ENCODE measurements around the gene PTDSS2.

The PTDSS2 gene

DNA sequence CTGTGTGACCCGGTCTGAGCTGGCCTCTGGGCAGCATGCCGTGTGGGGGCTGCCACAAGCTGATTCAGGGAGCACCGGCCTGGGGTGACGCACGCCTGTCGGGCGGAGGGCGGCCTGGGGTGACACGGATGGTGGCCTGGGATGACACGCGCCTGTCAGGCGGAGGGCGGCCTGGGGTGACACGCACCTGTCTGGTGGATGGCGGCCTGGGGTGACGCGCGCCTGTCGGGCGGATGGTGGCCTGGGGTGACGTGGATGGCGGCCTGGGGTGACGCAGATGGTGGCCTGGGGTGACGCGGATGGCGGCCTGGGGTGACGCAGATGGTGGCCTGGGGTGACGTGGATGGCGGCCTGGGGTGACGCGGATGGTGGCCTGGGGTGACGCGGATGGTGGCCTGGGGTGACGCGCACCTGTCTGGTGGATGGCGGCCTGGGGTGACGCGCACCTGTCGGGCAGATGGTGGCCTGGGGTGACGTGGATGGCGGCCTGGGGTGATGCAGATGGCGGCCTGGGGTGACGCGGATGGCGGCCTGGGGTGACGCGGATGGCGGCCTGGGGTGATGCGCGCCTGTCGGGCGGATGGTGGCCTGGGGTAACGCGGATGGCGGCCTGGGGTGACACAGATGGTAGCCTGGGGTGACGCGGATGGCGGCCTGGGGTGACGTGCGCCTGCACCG lies 21.5 kb downstream of the PTDSS2 start:
- no peak for DNase-seq

DNA sequence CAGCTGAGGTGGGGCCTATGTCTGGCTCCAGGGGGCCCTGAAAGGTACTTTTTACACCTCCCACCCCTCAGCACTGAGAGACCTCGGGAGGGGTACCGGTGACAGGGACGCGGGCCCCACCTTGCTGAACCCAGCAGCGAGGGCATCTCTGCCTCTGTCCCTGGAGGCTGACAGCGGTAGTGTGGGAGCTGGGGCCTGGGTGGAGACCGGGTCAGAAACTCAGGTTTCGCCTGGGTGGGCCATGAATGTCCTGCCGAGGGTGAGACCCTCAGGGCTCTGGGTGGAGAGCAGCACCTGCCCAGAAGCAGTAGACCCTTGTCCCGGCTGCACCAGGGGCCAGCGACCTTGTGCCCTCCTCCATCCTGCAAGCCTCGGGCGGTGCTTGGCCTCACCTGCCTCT lies 22.2 kb downstream of the PTDSS2 start:
- no peak for DNase-seq

DNA sequence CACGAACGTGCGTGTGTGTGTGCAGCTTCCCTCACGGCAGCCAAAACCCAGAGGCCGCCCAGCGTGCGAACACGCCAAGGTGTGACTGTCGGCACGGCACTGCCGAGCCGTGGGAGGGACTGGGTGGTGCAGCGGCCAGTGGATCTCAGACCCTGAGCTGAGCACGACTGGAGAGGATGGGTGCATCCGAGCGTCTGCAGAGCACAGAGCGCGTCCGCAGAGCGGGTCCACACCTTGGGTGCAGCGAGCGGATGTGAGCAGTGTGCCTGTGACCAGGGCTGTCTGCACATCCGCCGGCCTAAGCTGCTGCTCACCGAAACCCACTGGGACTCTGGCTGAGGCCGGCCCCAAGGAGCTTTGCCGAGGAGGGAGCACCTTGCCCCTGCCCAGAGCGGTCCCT lies 22.7 kb downstream of the PTDSS2 start:
- no peak for DNase-seq

DNA sequence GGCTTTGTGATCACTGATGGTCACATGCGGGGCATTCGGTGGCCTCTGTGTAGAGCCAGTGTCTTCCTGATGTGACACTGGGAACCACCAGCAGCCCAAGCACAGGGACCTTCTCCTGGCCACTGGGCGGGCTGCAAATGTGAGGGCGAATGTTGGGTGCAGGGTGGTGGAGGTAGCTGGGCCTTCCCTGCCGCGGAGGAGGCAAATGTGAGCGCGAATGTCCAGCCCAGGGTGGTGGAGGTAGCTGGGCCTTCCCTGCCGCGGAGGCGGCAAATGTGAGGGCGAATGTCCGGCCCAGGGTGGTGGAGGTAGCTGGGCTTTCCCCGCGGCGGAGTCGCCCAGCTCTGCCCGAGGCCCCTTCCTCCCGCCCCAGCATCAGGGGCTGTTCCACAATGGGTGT lies 23.3 kb downstream of the PTDSS2 start:
- DNase-seq: no peak

DNA sequence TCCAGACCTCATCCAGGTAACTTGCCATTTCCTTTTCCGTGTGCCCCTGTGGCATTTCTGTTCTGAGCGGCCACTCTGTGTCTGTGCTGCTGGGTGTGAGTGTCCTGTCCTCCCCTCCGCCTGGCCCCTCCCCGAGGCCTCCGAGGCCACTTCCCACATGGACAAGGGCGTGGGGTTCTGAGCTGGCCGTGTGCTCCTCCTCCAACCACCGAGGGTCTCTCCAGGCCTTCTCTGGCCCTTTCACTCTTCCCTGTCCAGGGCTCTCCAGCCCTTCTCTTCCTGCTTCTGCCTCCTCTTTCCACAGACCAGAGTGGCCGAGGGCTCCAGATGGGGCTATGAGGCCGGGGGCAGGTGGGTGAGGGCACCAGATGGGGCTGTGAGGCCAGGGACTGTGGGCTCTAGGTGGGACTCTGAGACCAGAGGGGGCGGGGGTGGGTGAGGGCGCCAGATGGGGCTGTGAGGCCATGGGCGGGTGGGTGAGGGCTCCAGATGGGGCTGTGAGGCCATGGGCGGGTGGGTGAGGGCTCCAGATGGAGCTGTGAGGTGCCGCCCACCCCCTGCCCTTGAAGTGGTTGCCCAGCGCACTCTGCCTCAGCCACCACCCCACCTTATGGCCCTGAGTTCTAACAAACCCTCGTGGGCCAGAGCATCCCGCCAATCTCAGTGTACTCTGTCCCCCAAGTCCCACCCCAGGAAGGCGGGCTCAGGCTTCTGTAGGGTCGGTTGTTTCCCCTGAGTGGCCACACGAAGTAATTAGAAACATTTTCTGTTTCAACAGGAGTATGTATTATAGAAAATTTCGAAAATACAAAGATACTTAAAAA lies 24.1 kb downstream of the PTDSS2 start:
- DNase-seq: no peak

DNA sequence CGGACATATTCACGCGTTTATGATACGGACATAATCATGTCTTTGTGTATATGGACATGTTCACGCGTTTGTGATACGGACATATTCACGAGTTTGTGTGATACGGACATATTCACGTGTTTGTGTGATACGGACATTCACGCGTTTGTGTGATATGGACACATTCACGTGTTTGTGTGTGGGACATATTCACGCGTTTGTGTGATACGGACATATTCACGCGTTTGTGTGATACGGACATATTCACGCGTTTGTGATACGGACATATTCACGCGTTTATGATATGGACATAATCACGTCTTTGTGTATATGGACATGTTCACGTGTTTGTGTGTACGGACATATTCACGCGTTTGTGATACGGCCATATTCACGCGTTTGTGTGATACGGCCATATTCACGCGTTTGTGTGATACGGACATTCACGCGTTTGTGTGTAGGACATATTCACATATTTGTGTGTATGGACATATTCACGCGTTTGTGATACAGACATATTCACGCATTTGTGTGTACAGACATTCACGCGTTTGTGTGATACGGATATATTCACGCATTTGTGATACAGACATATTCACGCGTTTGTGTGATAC lies 24.9 kb downstream of the PTDSS2 start:
- no peak for DNase-seq

DNA sequence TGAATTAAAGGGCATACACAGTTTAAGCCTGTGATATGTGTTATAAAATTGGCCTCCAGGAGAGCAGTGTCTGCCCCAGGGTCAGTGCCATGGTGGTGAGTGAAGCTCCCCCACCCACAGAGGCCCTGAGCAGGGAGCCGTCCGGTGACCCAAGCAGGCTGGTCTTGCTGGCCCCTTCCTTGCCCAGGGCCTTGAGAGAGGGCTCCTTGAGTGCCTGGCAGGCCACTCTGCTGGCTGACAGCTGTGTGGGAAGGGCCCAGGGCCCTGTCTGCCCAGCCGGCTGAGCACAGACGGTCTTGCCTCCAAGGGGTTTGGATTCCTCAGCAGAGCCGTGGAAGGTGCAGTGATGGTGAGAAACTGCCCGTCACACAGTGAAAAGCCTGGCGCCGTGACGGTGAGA lies 25.9 kb downstream of the PTDSS2 start:
- no peak for DNase-seq

DNA sequence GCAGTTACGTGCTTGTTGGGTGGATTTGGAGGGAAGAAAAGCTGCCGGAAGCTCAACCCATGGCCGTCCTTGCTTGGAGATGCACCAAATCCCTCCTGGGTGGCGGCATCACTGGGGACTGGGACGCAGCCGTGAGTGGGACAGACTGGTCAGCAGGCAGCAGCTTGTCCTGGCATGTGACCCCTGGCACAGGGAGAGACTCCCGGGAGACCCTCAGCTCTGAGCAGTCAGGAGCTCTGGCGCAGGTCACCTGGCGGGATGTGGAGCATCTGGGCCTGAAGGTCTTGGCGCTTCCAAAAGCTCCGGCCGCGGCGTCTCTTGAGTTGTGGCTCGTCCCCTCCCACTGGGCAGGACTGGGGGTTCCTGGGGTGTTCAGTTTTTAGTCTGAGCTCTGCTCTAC lies 26.3 kb downstream of the PTDSS2 start:
- DNase-seq: no peak

DNA sequence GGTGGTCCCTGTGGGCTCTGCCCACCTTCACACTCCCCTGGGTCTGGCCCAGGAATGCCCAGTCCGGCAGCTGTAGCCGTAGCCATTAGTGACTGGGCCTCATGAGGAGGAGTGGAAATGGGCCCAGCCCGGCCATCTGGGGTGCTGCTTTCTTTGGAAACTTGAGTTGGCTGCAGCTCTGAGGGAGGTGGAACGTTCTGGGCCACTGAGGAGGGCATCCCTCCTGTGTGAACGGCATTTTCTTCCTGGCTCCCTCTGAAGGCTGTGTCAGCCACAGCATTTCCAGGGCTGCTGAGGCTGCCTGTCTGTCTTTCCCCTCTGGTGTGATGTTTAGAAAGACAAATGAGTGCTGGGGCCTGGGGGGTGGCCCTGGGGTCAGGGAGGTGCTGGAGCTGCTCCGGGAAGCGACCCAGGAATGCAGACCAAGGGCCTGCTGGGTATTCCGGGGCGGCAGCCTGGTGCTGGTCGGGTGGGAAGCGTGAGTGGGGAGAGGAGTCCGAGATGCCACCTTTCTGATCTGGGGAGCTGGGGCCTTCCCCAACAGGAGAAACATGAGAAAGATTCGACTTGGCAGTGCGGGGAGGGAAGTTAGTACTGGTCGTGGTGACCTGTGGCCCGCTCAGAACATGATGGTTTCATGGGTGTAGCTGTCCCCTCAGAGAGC lies 27.1 kb downstream of the PTDSS2 start:
- DNase-seq: no peak

DNA sequence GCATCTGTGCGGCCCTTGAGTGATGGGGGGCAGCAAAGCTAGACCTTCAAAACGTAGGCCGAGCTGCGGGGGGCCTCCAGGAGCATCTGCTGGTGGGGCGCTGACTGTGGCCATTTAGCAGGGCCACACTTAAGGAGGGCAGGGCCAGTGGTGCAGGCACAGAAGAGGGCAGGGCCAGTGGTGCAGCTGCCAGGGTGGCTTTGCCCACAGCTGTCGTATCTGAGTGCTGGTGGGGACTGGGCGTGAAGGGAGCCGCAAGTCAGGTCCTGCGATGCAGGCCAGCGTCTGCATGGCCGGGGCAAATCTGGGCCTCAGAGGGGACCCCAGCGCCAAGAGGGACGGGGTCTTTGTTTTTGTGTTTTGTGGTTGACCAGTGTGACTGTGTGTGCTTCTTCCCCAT lies 29.2 kb downstream of the PTDSS2 start:
- DNase-seq: no peak

DNA sequence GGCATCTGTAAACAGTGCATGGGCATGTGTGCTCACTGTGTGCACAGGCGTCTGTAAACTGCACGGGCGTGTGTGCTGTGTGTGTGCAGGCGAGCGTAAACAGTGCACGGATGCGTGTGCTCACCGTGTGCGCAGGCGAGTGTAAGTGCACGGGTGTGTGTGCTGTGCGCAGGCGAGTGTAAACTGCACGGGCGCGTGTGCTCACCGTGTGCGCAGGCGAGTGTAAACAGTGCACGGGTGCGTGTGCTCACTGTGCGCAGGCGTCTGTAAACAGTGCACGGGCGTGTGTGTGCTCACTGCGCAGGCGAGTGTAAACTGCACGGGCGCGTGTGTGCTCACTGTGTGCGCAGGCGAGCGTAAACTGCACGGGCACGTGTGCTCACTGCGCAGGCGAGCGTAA lies 34.5 kb downstream of the PTDSS2 start:
- no peak for DNase-seq

DNA sequence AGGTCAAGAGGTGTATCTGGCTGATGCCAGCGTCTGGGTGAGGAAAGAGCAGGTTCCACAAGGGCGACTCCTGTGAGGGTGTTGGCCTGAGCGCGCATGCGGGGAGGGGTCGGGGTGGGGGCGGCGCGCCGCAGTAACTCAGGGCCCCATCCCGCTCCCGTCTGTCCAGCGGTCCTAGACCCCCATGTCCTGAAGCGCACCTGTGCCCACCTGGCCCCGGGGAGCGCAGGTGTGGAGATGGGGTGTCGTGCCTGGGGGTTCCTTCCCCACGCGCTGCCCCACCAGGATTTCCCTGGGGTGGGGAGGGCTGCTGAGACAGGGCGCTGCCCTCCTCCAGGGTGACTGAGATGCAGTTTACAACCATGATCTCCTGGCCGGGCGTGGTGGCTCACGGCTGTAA lies 36.1 kb downstream of the PTDSS2 start:
- no peak for DNase-seq

DNA sequence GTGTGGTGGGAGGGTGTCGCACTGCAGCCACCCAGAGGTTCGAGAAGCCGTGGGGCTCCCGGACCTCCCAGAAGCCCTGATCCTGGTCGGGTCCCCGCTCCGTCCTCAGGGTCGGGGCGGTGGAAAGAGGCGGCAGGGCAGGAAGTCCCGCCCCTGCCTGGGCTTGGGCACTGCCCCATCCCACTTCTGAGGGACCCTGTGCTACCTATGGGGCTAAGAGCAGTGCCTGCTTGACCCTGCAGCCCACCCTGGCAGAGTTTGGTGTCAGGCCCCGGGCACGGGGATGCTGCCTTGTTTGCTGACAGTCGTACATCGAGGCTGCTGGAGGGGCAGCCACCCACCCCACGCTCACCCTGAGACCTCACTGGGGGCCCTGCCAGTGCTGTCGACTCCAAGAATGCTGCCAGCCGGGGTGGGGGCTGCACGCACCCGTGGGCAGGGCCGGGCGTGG lies 37.5 kb downstream of the PTDSS2 start:
- DNase-seq: no peak

DNA sequence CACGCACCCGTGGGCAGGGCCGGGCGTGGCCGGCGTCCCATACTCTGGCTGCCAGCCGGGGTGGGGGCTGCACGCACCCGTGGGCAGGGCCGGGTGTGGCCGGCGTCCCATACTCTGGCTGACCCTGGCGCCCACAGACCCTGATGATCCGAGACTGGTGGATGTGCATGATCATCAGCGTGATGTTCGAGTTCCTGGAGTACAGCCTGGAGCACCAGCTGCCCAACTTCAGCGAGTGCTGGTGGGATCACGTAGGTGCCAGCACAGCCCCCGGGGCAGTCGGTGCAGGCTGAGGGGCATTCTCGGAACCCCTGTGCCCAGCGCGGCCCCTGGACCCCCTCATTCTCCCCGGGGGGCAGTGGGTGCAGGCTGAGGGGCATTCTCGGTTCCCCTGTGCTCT lies 38.0 kb downstream of the PTDSS2 start:
- DNase-seq: no peak

DNA sequence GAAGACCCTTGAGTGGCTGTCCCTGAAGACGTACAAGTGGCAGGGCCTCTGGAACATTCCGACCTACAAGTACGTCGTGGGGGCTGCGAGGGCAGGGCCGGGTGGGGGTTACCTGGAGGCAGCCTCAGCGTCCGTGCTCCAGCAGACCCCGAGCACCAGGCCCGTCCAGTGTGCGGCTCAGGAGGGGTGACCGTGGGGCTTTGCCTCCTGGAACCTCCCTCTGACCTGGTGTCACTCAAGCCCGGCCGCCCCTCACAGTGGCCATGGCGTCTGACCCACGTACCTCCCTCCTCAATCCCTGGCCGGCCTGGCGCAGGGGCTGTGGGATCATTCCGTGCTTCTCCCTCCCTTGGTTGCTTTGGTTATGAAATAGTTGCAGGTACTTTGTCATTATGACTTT lies 38.5 kb downstream of the PTDSS2 start:
- no peak for DNase-seq

DNA sequence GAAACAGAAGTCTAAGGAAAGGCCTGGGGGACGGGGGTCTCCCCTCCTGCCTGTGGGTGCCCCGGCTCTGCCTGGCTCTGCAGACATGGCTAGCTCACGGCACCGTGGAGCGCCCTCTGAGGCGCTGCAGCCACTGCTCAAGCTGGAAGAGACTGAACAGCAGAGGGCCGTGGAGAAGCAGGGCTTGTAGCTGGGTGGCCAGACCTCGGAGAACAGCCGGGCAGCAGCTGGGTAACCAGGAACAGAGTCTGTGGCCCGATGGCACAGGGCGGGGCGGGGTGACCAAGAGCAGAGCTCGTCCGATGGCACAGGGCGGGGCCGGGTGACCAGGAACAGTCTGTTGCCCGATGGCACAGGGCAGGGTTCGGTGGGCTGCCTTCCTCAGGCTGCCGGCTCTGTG lies 38.9 kb downstream of the PTDSS2 start:
- no peak for DNase-seq

DNA sequence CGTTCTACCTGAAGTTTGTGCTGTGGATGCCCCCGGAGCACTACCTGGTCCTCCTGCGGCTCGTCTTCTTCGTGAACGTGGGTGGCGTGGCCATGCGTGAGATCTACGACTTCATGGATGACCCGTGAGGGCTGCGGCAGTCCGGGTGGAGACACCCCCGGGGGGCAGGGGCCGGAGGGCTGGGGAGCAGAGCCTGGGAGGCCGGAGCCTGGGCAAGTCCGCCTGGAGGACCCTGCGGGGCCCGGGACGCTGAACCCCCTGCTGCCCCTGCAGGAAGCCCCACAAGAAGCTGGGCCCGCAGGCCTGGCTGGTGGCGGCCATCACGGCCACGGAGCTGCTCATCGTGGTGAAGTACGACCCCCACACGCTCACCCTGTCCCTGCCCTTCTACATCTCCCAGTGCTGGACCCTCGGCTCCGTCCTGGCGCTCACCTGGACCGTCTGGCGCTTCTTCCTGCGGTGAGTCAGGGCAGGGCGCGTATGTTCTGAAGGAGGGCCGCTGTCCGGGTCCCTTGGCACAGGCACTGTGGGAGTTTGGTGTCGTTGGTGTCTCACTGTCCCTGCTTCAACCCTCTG lies 39.6 kb downstream of the PTDSS2 start:
- no peak for DNase-seq

DNA sequence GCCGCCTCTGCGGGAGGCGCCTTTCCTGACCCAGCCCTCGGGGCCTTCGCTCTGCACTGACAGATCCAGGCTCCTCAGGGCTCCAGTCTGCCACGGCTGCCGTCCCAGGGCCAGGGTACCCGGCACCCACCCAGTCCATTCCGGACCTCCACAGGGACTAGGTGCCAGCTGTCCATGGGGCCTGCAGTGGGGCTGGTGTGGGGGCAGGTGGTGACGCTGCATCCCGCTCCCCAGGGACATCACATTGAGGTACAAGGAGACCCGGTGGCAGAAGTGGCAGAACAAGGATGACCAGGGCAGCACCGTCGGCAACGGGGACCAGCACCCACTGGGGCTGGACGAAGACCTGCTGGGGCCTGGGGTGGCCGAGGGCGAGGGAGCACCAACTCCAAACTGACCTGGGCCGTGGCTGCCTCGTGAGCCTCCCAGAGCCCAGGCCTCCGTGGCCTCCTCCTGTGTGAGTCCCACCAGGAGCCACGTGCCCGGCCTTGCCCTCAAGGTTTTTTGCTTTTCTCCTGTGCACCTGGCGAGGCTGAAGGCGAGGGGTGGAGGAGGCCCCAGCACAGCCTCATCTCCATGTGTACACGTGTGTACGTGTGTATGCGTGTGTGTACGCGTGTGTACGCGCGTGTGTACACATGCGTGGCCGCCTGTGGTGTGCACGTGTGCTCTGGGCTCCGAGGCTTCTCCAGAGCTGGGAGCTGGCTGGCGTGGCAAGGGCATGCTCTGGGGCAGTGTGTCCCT lies 40.3 kb downstream of the PTDSS2 start:
- DNase-seq: no peak

DNA sequence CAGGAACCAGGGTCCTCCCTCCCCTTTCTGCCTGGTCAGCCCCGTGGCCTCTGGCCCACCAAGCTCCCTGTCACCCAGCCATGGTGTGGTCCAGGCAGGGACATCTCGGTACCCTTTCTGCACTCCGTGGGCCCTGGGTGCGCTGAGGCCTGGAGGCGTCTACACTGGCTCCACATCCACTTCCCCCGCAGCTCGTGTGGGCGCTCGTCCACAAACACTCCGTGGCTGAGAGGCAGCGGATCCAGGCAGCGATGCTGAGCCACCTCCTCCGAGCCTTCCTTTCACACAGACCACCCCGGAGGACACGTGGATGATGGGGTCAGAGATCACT lies 40.8 kb downstream of the PTDSS2 start:
- DNase-seq: no peak

DNA sequence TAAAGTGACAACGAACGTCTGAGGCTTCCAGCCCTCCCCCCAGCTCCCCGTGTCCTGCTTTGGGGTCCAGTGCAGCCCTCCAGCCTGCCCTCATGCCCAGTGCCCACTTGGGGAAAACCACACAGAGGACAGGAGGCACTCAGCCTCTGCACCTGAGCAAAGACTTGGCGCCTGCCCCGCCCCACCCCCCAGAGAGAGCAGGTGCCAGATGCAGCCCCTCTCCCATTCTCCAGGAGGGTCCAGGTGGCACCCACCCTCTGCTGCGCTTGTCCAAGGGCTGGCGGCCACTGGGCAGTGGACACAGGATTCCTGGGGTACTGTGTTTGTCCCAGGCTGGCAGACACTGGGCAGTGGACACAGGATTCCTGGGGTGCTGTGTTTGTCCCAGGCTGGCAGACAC lies 41.3 kb downstream of the PTDSS2 start:
- no peak for DNase-seq

DNA sequence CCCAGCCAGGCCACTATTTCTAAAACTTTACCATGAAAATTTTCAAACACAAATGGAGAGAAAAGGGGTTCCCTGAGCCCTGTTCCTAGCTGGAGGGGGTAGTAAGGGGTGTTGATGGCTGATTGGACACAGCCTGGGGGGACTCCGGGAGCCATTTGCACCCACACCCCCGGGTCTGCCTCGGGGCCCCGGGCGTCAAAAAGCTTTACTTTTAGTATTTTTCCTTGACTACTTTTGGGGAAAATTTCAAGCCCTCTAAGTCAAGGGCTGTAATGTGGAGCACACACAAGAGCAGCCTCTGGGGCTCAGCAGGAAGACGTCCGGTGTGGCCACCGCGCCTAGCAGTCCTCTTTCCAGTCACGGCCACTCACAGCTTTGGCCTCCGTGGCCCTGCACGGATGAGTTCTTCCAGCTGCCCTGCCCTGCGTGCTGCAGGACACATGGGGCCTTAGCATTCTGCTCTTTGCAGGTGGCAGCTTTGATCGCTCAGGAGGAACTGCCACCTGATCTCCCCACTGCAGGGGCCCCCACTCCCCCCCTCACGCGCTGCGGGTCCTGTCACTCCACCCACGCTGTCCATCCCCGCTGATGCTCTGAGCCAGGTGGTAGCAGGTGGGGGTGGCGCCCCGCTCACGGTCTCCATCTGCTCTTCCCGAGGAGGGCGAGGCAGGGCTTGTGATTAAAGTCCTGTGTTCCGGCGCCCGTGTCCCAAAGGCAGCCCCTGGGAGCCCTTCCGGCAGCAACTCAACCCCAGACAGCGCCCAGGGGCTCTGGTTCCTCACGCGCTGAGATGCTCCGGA lies 42.5 kb downstream of the PTDSS2 start:
- DNase-seq: no peak
